HL-60 (cell line): Measurements from ENCODE around the gene BTN2A1.

Experiments
- DNase-seq, 2 experiments: peaks; one replicate each; pipeline ENCODE4 v3.0.0-alpha.2; 2010 to 2020; ENCODE audit warnings: low read depth in 1 of 2, low spot score in 1 of 2
- H3K27ac ChIP-seq: fragments of 250-450 bp; sonication (Bioruptor Pico); replicated peaks from 2 replicates; pipeline ENCODE4 v1.5.1; 2020; ENCODE audit warnings: mild to moderate bottlenecking, moderate library complexity
- H3K27me3 ChIP-seq: fragments of 250-450 bp; sonication (Bioruptor Pico); 2 replicates; pipeline ENCODE4 v1.5.1; 2021; ENCODE audit warnings: mild to moderate bottlenecking, moderate library complexity; ENCODE audit not compliant: insufficient read depth, poor library complexity, severe bottlenecking
- H3K4me3 ChIP-seq: replicated peaks from 2 replicates; pipeline ENCODE4 v1.5.1; 2011; ENCODE audit warnings: mild to moderate bottlenecking, control low read depth, low read length; ENCODE audit not compliant: insufficient read depth
- CTCF ChIP-seq: IDR thresholded peaks from one replicate; pipeline ENCODE4 v1.5.1; 2011; ENCODE audit warnings: low read length, control low read depth, inconsistent platforms; ENCODE audit not compliant: insufficient read depth
- GABPA ChIP-seq: IDR thresholded peaks from 2 replicates; pipeline ENCODE4 v1.6.1; 2012; ENCODE audit warnings: low read depth
- POLR2AphosphoS5 ChIP-seq: IDR thresholded peaks from 2 replicates; pipeline ENCODE4 v1.6.1; 2012; ENCODE audit warnings: low read depth
- REST ChIP-seq: IDR thresholded peaks from 2 replicates; pipeline ENCODE4 v1.6.1; 2012; ENCODE audit warnings: low read depth; ENCODE audit not compliant: insufficient replicate concordance
- SPI1 ChIP-seq: IDR thresholded peaks from 2 replicates; pipeline ENCODE4 v1.6.1; 2012; ENCODE audit warnings: low read depth, mild to moderate bottlenecking, borderline replicate concordance

Gene BTN2A1

GRCh38 chr6:26478985-26479278, 21.2 kb downstream of the BTN2A1 start:
- peak in 1 of 2 experiments; percentile 54 for DNase-seq
- Histone ChIP-seq H3K4me3 (no peak overlapping the region), H3K27ac (no peak overlapping the region), H3K27me3 (no peaks in the 10 kb centered on the region)
- TF ChIP-seq SPI1: peak; percentile 92
- no peak for TF ChIP-seq REST
- no peak for TF ChIP-seq CTCF
- TF ChIP-seq GABPA: no peak
- no peak for TF ChIP-seq POLR2AphosphoS5

- no peak for DNase-seq
- Histone ChIP-seq H3K27me3 (no peaks in the 10 kb centered on the region), H3K27ac (no peak overlapping the region), H3K4me3 (no peak overlapping the region)
- no peak for TF ChIP-seq REST
- TF ChIP-seq CTCF: no peak
- no peak for TF ChIP-seq GABPA
These were observed 24.6 kb downstream of the BTN2A1 start for GRCh38 chr6:26482338-26482737.

- H3K27me3 ChIP-seq: no peaks in the 10 kb centered on the region
- no peak overlapping the region for H3K4me3 ChIP-seq
- TF ChIP-seq REST: no peak
- no peak for TF ChIP-seq CTCF
- TF ChIP-seq SPI1: no peak
- no peak for TF ChIP-seq GABPA
- TF ChIP-seq POLR2AphosphoS5: no peak
- no peak overlapping the region for H3K27ac ChIP-seq
- DNase-seq: no peak
These were observed 26.0 kb downstream of the BTN2A1 start for GRCh38 chr6:26483727-26484126.
